LNCAP (cell line): Measurements from ENCODE around the gene PIRT.
A peak's percentile ranks its signal among the peaks of the same experiment; 100 is the strongest.

Experiments used
- CTCF ChIP-seq: fragments of 450-650 bp; IDR thresholded peaks from 2 replicates; pipeline ENCODE4 v1.5.1; 2017; ENCODE audit warnings: mild to moderate bottlenecking

PIRT gene

DNA sequence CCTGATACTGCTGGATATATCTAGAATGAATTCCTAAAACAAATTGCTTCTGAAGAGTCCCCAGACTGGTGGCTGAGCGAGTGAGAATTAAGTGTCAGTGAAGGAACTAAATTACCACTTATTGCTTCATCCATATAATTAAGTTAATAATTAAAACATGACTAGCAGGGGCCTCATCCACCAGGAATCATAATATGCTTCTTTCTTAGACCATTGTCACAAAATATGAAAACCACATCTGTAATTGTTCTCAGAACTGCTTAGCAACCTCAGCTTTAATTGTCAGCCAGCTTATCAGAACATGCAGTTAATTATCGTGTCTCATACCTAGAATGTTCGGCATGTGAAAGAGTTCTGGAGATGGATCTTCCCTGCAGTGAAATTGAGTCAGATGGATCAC, 21.2 kb upstream of the PIRT start:
- no peak for TF ChIP-seq CTCF

GRCh38 chr17:10857976-10858375, 20.1 kb upstream of the PIRT start:
- no peak for TF ChIP-seq CTCF

GRCh38 chr17:10845388-10845751, 7.5 kb upstream of the PIRT start:
- TF ChIP-seq CTCF, result no peak

GRCh38 chr17:10844621-10845387, 6.9 kb upstream of the PIRT start:
- TF ChIP-seq CTCF, result peak; percentile 94

DNA sequence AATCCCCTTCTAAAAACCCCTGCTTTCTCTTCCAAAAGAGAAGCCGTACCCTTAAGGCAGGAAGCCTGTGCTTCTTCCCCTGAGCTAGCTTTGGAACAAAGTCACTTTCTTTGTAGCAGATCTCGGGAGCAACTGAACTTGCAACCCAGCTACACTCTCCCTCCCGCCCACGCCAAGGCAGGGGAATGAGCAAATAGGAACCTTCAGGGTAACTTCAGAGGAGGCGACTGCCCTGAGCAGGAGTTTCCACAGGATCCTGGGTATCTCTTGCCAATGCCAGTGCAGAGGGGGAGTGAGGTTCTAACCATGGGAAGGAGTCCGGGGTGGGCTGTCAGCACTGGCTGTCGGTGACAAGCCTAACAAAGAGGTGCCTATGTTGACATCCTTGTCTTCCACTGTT, 5.9 kb upstream of the PIRT start:
- TF ChIP-seq CTCF, result no peak

DNA sequence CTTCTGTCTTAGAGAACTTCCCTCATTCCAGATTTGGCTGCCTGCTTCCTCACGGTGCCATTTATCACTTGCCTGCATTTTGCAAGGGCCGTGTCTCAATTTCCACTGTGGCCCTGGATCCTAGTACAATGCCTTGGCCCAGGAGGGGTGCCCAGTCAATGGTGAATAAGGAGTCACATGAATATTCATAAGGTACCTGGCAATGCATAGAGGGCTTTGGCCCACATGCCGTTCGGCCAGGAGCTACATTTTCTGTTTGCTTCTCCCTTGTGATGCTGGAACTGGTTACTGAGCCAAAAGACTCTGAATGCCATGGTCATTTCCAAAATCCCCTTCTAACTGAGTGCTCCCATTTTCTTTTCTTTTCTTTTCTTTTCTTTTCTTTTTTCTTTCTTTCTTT, 4.8 kb upstream of the PIRT start:
- no peak for TF ChIP-seq CTCF

- TF ChIP-seq CTCF, result no peak
Observed at GRCh38 chr17:10838682-10839081, 795 bp upstream of the PIRT start.
